Stimulated activated naive CD8-positive, alpha-beta T cell treated with anti-CD3 and anti-CD28 coated beads, Interleukin-15, amount 100 ng/mL, for 72 hours (primary cell): ENCODE measurements around the gene KRT1.

Source experiments
- ATAC-seq: fragments of 150-1000 bp; cut with Tn5 transposase; 2 replicates; pipeline ENCODE4 v1.10.0; 2021; ENCODE audit warnings: mild to moderate bottlenecking, moderate library complexity
- DNase-seq, 2 donors: peaks; one replicate each; pipeline ENCODE4 v3.0.0; 2021 to 2022
- H3K27ac Mint-ChIP-seq, 2 donors: one replicate each; pipeline ENCODE4 v1.8.0; 2022; ENCODE audit warnings: mild to moderate bottlenecking in 2 of 2, mixed read lengths in 2 of 2, moderate library complexity in 2 of 2
- H3K27me3 Mint-ChIP-seq: one replicate; pipeline ENCODE4 v1.8.0; 2022; ENCODE audit warnings: mixed read lengths
- H3K4me1 Mint-ChIP-seq: one replicate; pipeline ENCODE4 v1.8.0; 2022; ENCODE audit warnings: mild to moderate bottlenecking, mixed read lengths
- H3K4me3 Mint-ChIP-seq, 2 donors: one replicate each; pipeline ENCODE4 v1.8.0; 2022; ENCODE audit warnings: mild to moderate bottlenecking in 2 of 2, mixed read lengths in 2 of 2, moderate library complexity in 1 of 2
- H3K9me3 Mint-ChIP-seq, 2 donors: one replicate each; pipeline ENCODE4 v1.8.0; 2022; ENCODE audit warnings: mixed read lengths in 2 of 2

The KRT1 gene

DNA sequence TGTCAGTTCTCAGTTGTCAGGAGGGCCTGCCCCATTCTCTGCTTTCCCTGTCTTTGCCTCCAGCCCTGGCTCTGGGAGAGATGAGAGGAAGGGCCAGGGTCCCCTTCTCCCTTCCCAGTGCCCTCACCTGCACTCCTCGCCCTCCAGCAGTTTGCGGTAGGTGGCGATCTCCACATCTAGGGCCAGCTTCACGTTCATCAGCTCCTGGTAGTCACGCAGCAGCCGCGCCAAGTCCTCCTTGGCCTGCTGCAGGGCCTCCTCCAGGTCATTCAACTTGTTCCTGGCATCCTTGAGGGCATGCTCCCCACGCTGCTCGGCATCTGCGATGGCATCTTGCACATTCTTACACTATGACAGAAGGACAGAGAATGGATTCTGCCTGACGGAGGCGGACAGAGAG is 33.6 kb downstream of the KRT1 start:
- ATAC-seq (no peak), DNase-seq (no peak)
- Mint-ChIP-seq H3K4me1 (peaks cover 85% of the 10 kb centered on the region), H3K9me3 (no peaks in the 10 kb centered on the region), H3K27ac (no peak overlapping the region), H3K27me3 (no peaks in the 10 kb centered on the region), H3K4me3 (no peak overlapping the region)

- Mint-ChIP-seq H3K4me3 (peak overlapping the region; percentile 36 to 49), H3K9me3 (no peaks in the 10 kb centered on the region), H3K27ac (peak overlapping the region in 1 of 2 donors; percentile 71), H3K4me1 (peaks cover 90% of the 10 kb centered on the region), H3K27me3 (no peaks in the 10 kb centered on the region)
- ATAC-seq (no peak), DNase-seq (no peak)
Observed at GRCh38 chr12:52645982-52646381, 34.2 kb downstream of the KRT1 start.

DNA sequence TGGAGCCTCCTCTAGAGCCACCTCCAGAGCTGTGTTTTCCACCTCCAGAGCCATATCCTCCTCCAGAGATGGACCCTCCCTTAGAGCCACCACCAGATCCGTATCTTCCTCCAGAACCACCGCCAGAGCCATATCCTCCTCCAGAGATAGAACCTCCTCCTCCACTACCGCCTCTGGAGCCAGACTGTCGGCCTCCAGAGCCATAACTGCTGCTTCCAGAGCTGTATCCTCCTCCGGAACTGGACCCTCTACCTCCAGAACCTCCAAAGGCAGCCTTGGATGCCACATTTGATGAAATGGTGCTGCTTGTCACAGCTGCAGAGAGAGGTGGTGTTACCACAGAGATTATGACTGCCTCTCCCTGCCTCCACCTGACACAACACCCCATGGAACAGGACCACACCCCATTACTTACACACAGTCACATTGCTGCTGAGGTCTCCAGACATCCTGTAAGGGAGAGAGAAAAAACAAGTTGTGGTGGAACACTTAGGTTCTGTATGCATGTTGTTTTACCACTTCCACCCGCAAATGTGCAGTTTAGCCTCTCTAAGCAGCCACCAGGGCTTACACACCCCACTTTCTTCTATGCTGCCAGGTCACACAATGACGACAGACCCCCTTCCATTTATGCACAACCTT is 35.0 kb downstream of the KRT1 start:
- H3K27me3 Mint-ChIP-seq: no peaks in the 10 kb centered on the region
- no peaks in the 10 kb centered on the region for H3K9me3 Mint-ChIP-seq
- DNase-seq (peak; percentile 16 to 56), ATAC-seq (peak; percentile 97)
- peaks cover 88% of the 10 kb centered on the region for H3K4me1 Mint-ChIP-seq
- H3K27ac Mint-ChIP-seq: peak overlapping the region; percentile 90 to 91
- H3K4me3 Mint-ChIP-seq: peak overlapping the region; percentile 25 to 46

- no peak overlapping the region for H3K4me3 Mint-ChIP-seq
- H3K27ac Mint-ChIP-seq: no peak overlapping the region
- DNase-seq (no peak), ATAC-seq (no peak)
- no peaks in the 10 kb centered on the region for H3K9me3 Mint-ChIP-seq
- H3K27me3 Mint-ChIP-seq: no peaks in the 10 kb centered on the region
- H3K4me1 Mint-ChIP-seq: peaks cover 76% of the 10 kb centered on the region
Observed at GRCh38 chr12:52644078-52644415, 36.2 kb downstream of the KRT1 start.

DNA sequence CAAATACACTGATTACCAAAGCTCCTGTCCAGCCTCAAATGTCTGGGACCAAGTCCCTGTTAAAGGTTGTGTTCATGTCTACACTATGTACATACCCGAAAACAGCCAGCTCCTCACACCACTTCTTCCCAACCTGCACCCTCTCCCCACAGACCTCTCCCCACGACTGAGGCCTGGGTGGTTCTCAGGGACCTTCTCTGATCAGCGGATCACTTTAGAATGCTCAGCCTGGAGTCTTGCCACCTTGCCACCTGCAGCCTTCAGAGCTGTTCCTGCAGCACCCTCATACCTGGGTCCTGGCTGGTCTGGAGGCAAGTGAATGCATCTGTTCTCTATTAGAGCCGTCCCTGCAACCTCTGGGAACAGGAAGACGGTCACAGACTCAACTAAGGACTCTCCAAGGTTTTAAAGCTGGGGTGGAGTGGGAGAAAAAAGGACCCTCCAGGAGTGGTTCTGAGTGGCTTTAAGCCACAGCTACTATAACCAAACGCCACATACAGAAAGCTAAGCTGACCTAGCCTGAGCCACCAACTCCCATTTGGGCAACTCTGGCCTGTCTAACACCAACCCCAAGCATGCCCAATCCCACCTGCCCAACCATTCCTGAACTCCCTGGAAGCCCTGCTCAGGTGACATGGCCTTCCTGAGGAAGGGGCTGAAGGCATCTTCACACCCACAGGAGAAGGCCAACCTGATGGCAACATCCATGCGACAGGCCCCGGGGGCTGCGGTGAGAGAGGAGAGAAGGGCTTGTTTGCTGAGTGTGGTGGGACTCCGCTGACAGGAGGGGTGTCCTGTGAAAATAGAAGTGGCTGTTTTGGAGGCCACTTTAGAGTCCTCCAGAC is 36.8 kb downstream of the KRT1 start:
- Mint-ChIP-seq H3K9me3 (no peaks in the 10 kb centered on the region), H3K4me3 (no peak overlapping the region), H3K27me3 (no peaks in the 10 kb centered on the region), H3K4me1 (peaks cover 71% of the 10 kb centered on the region), H3K27ac (no peak overlapping the region)
- no peak for DNase-seq
- no peak for ATAC-seq

- Mint-ChIP-seq H3K27ac (no peak overlapping the region), H3K4me1 (peaks cover 56% of the 10 kb centered on the region)
Observed at GRCh38 chr12:52641468-52641867, 38.7 kb downstream of the KRT1 start.

DNA sequence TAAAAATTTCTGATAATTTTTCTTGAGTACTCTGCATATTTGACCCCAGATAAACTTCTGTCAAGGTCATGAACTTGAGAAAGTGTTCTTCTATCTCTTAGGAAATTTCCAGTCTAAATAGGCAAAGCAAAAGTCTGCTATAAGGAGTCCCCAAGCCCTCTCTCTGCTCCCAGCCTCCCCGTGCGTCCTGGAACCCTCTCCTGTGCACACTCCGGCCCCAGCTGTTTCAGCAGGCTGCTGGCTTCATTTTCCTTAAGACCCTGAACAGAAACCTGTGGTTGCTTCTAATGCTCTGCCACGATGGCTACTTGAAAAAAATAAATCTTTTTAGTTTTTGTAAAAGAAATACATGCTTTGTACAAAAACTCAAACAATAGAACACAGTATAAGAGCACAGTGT is 42.9 kb downstream of the KRT1 start:
- Mint-ChIP-seq H3K27me3 (no peaks in the 10 kb centered on the region), H3K27ac (peak overlapping the region in 1 of 2 donors; percentile 39), H3K9me3 (no peaks in the 10 kb centered on the region), H3K4me1 (peaks cover 45% of the 10 kb centered on the region), H3K4me3 (no peak overlapping the region)
- DNase-seq: no peak
- no peak for ATAC-seq

More at GRCh38 chr12:52641468-52641867, 38.7 kb downstream of the KRT1 start:
- no peaks in the 10 kb centered on the region for H3K27me3 Mint-ChIP-seq
- no peak overlapping the region for H3K4me3 Mint-ChIP-seq
- DNase-seq: no peak
- H3K9me3 Mint-ChIP-seq: no peaks in the 10 kb centered on the region
- no peak for ATAC-seq

DNA sequence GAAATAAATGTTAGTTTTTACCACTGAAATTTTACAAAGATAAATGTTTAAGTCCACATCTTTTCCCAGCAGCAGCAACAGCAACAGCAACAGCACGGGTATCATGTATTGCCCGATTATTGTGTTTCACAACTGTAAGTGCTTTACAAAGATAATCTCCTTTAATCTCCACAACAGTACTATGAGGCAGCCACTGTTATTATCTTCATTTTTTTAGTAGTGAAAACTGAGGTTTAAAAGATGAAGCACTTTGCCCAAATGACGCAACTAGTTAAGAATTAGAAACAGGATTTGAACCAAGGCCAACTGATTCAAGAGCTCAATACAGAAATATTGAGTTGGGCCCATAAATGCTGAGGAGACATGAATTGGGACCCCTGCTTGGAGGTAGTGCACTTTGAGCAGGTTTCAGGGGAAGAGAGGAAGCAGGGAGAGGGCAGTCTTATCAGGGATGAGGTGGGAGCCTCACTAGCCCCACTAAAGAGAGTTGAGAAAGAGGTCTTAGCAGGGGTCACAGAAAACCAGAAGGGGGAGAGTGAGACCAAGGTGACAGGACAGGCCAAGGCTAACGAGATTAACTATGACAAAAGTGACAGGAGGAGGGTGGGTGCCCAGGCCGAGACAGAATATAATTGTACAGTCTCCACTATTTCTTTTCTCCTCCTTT is 43.5 kb downstream of the KRT1 start:
- no peak overlapping the region for H3K4me3 Mint-ChIP-seq
- no peak for ATAC-seq
- peaks cover 45% of the 10 kb centered on the region for H3K4me1 Mint-ChIP-seq
- H3K27ac Mint-ChIP-seq: no peak overlapping the region
- H3K9me3 Mint-ChIP-seq: no peaks in the 10 kb centered on the region
- DNase-seq: no peak
- H3K27me3 Mint-ChIP-seq: no peaks in the 10 kb centered on the region

- H3K27me3 Mint-ChIP-seq: no peaks in the 10 kb centered on the region
Observed at GRCh38 chr12:52636189-52636588, 44.0 kb downstream of the KRT1 start.

DNA sequence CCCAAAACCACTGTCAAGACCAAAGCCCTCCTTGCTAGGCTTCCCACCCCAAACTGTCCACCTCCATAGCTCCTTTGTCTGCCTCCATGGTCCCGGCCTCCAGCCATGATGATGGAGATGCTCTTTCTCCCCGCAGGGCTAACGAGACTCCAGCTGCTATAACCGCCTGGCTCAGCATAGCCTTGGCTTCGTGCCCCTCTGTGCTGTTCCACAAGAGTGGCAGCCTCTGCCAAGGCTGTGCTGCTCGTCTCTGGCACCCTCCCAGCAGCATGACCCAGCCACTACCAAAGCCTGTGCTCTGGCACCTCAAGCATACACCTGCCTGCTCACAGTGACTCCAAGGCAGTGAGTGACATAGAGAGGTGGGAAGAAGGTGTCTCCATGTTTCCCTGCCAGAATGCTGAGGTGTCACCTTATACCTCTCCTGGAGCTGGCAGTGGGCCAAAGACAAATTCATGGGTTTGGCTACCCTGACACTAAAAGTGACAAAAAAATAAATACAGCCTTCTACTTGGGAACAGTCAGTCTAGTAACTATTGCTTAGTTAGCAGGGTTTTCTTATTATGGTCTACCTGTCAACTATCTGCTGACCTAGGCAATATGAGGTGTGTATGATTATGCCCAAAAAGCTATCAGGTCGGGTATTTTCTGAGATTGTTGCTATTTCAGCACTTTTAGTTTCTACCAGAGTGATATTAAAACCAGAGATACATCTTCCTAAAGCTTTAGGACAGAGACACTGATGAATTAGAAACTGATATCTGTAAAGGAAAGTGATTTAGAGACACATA is 45.7 kb downstream of the KRT1 start:
- ATAC-seq (no peak), DNase-seq (no peak)
- H3K9me3 Mint-ChIP-seq: no peaks in the 10 kb centered on the region
- H3K4me3 Mint-ChIP-seq: no peak overlapping the region
- peaks cover 59% of the 10 kb centered on the region for H3K4me1 Mint-ChIP-seq
- no peaks in the 10 kb centered on the region for H3K27me3 Mint-ChIP-seq
- H3K27ac Mint-ChIP-seq: no peak overlapping the region

More at GRCh38 chr12:52636189-52636588, 44.0 kb downstream of the KRT1 start:
- DNase-seq (no peak), ATAC-seq (peak; percentile 33)
- Mint-ChIP-seq H3K4me3 (no peak overlapping the region), H3K4me1 (peaks cover 43% of the 10 kb centered on the region), H3K27ac (no peak overlapping the region), H3K9me3 (no peaks in the 10 kb centered on the region)

- ATAC-seq (peak; percentile 65), DNase-seq (no peak)
- H3K9me3 Mint-ChIP-seq: no peaks in the 10 kb centered on the region
- H3K4me3 Mint-ChIP-seq: no peak overlapping the region
- H3K4me1 Mint-ChIP-seq: peaks cover 64% of the 10 kb centered on the region
- no peak overlapping the region for H3K27ac Mint-ChIP-seq
- H3K27me3 Mint-ChIP-seq: no peaks in the 10 kb centered on the region
Observed at GRCh38 chr12:52633383-52633782, 46.8 kb downstream of the KRT1 start.

GRCh38 chr12:52632656-52633055 is 47.6 kb downstream of the KRT1 start:
- DNase-seq (no peak), ATAC-seq (no peak)
- Mint-ChIP-seq H3K4me3 (no peak overlapping the region), H3K27ac (no peak overlapping the region), H3K27me3 (no peaks in the 10 kb centered on the region), H3K9me3 (no peaks in the 10 kb centered on the region), H3K4me1 (peaks cover 64% of the 10 kb centered on the region)

DNA sequence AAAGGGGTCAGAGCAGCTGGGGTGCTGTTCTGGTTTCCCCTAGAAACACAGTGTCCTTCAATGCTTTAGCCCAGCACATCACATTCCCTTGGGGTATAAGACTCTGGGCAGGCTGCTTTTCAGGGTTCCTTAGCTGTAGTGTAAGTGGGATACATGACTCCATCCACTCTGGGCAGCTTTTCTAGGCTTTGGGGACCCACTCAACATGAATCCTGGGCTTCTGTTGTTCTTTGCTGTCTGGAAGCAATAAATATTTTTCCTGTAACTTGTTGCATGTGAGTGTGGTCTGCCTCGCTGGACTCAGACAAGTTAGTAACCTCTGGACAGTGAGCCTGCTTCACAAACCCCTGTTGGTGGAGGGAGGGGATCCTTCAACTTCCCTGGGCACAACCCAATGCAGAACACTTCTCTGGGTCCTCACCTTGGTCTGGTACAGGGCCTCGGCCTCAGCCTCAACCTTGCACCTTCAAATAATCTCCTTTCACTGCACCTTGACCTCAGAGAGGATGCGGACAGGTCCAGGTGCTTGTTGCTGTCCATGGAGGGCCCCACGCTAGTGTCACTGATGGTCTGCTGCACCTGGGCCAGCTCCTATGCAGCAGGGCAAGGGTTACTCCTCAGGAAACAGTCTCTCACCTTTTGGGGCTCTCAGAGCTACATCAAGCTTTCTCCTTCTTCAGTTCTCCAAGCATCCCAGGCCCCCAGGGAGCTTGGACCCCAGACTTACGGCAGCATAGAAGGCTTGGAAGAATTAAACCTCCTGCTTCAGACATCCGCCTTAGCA is 48.3 kb downstream of the KRT1 start:
- ATAC-seq (no peak), DNase-seq (no peak)
- H3K27ac Mint-ChIP-seq: no peak overlapping the region
- H3K9me3 Mint-ChIP-seq: no peaks in the 10 kb centered on the region
- no peaks in the 10 kb centered on the region for H3K27me3 Mint-ChIP-seq
- H3K4me3 Mint-ChIP-seq: no peak overlapping the region
- H3K4me1 Mint-ChIP-seq: peaks cover 67% of the 10 kb centered on the region

DNA sequence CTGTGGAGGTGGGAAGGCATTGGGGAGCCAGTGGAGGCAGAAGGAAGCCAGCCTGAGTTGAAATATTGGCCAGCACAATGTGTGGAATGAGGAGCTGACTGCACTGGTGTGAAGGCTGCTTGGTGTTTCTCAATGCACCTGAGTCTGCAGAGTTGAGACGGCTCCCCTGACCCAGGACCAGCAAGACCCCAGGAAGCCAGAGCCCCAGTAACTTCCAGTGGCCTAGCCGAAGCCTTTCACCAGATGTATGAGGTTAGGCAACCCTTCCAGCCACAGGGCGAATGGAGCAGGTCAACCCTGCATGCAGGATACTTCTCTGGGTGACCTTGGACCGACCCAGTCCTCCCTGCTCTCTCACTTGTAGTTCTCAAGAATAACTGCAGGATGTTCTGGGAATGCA is 48.9 kb downstream of the KRT1 start:
- peaks cover 67% of the 10 kb centered on the region for H3K4me1 Mint-ChIP-seq
- H3K4me3 Mint-ChIP-seq: no peak overlapping the region

More for the DNA sequence above, 48.9 kb downstream of the KRT1 start:
- Mint-ChIP-seq H3K27me3 (no peaks in the 10 kb centered on the region), H3K9me3 (no peaks in the 10 kb centered on the region), H3K27ac (no peak overlapping the region)
- DNase-seq (no peak), ATAC-seq (no peak)
